Activated CD4-positive, alpha-beta T cell treated with anti-CD3 and anti-CD28 coated beads, Interleukin-2, amount 50 U/mL, for 16 hours (primary cell): ENCODE data around the gene HSDL1.

ENCODE experiments used
- DNase-seq: peaks from one replicate; pipeline ENCODE4 v3.0.0-alpha.2; 2020

Gene HSDL1

DNA sequence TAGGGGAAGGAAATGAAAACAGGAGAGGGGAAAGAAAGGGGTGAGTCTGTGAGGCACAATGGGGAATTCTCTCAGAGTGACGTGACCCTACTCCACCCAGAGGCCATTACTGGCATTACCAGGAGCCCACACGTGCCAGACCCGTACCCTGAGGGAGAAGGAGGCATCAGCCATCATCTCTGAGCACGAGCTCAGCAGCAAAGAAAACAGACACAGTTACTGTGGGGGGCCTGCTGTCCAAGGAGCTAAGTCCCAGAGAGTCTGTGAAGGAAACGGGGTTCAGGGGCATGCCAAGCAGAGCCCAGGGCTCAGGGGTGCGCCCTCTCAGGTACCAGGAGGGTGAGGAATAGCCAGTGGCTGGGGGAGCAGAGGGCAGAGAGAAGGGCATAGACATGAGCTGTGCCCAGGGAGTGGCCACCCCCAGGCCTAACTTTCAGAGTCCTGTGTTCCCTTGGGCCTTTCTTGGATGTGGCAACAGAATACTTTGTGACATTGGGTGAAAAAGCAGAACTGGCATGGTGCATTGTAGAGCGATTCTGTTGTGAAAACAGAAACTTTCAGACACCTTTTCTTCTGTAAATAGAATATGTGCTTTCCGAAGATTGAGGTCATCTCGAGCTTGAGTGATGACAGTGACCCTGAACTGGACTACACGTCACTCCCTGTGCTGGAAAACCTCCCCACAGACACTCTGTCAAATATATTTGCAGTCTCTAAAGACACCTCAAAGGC, 30.5 kb upstream of the HSDL1 start:
- peak; percentile 51 for DNase-seq

DNA sequence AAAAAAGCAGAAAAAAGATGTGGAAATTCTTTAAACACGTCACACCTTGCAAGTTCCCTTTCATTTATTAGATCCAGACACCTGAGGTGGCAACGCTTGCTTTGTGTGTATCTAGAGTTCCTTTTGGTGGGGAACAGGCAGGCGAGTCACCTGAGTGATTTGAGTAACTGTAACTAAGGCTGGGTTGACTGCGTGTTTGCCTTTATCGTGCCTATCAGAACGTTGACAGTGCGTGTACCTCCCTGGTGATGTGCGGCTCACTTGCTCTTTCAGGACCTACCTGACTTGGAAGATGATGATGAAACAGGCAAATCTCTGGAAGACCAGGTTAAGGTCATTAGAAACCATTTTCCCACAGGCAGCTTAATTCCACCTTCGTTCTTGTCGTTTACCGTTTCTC, 29.4 kb upstream of the HSDL1 start:
- no peak for DNase-seq

DNA sequence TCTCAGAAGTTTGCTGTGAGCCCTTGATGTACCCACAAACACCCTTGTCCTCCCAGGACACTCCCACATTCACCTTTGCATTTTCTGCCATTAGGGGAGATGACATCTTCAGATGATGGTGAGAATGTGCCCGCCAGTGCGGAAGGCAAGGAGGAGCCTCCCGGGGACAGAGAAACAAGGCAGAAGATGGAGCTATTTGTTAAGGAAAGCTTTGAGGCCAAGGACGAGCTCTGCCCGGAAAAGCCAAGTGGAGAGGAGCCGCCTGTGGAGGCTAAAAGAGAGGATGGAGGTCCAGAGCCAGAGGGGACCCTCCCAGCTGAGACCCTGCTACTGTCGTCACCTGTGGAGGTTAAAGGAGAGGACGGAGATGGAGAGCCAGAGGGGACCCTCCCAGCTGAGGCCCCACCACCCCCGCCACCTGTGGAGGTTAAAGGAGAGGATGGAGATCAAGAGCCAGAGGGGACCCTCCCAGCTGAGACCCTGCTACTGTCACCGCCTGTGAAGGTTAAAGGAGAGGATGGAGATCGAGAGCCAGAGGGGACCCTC, 24.9 kb upstream of the HSDL1 start:
- no peak for DNase-seq

- DNase-seq, result peak; percentile 83
These were observed 22.1 kb upstream of the HSDL1 start for GRCh38 chr16:84166796-84167695.

DNA sequence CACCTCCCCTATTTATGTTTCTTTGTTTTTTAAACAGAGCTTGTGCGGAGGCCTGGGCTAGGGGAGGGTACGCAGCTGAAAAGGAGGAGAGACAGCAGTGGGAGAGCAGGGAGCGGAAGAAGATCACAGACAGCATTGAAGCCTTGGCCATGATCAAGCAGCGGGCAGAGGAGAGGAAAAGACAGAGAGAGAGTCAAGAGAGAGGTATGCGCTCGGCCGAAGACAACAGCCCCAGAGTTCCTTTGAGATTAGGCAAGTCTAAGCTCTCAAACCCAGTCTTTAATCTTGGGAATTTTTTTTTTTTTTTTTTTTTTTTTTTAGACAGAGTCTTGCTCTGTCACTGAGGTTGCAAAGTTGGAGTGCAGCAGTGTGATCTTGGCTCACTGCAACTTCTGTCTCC, 20.8 kb upstream of the HSDL1 start:
- no peak for DNase-seq

- DNase-seq, result no peak
These were observed 16.8 kb upstream of the HSDL1 start for GRCh38 chr16:84161801-84162200.

- no peak for DNase-seq
These were observed 16.1 kb upstream of the HSDL1 start for GRCh38 chr16:84161037-84161436.

DNA sequence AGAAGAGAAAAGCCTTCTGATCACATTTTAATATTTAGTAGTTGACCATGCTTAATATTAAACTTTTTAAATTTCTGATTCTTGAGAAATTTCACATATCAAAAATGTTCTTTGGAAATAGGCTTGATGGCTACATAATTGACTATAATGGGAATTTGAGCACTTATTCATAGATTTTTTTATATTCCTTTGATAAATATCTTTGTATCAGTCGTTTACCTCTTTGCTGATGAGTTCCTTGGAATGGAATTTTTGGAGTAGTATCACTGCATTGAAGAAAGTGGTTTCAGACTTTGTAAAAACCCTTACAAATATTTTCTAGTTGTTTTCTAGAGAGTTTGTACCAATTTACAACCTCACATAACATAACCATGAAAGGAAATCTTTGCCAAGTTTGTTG, 14.8 kb upstream of the HSDL1 start:
- no peak for DNase-seq

- no peak for DNase-seq
These were observed 14.0 kb upstream of the HSDL1 start for GRCh38 chr16:84159007-84159406.

- no peak for DNase-seq
These were observed 11.4 kb upstream of the HSDL1 start for GRCh38 chr16:84156342-84156784.

GRCh38 chr16:84155771-84156170, 10.8 kb upstream of the HSDL1 start:
- no peak for DNase-seq

- no peak for DNase-seq
These were observed 10.2 kb upstream of the HSDL1 start for GRCh38 chr16:84155226-84155625.

DNA sequence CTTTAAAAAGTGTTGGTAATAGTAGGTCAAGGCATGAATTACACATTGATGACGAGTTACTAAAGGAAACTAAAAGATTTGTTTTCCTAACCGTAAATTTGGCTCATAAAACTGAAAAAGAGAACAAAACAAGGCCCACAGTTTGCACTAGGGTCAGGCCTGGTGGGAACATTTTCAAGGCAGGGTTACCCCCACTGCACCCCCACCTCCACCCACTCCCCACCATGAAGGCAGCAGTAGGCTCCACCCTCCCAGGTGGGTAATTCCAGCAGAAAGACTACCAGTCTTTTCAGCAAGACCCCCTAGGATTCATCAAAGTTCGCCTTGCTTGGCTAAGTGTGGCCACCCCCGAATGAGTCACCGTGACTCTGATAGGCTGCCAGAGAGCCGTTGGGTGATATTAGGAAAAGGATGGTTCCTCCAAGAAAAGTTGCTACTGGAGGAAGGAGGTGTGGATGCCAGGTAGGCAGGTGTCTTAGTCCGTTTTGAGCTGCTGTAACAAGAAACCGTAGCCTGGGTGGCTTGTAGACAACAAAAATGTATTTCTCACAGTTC, 8.8 kb upstream of the HSDL1 start:
- no peak for DNase-seq

DNA sequence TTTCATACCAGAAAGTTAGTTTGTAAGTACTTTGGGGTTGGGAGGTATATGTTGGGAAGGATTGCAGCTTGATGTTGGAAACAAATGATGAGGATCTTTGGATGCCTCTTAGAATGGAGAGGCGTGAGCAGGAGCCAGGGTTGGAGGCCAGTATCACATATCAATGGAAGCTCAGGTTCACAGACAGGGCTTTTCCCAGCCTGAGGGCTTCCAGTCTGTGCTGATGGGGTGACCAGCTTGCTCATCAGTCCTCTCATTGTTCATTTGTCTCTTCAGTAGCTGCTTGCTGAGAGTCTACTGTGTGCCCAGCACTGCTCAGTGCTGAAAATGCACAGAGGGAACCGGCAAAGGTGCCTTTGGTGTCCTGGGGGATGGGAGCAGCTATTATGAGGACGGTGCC, 5.9 kb upstream of the HSDL1 start:
- DNase-seq, result no peak

GRCh38 chr16:84144209-84144858, 643 bp downstream of the HSDL1 start:
- peak; percentile 35 for DNase-seq

- DNase-seq, result peak; percentile 8
These were observed 1.2 kb downstream of the HSDL1 start for GRCh38 chr16:84143784-84144199.

GRCh38 chr16:84143081-84143480, 1.9 kb downstream of the HSDL1 start:
- no peak for DNase-seq

- DNase-seq, result peak; percentile 14
These were observed 3.8 kb downstream of the HSDL1 start for GRCh38 chr16:84141143-84141670.

GRCh38 chr16:84139628-84140258, 5.2 kb downstream of the HSDL1 start:
- DNase-seq, result no peak

DNA sequence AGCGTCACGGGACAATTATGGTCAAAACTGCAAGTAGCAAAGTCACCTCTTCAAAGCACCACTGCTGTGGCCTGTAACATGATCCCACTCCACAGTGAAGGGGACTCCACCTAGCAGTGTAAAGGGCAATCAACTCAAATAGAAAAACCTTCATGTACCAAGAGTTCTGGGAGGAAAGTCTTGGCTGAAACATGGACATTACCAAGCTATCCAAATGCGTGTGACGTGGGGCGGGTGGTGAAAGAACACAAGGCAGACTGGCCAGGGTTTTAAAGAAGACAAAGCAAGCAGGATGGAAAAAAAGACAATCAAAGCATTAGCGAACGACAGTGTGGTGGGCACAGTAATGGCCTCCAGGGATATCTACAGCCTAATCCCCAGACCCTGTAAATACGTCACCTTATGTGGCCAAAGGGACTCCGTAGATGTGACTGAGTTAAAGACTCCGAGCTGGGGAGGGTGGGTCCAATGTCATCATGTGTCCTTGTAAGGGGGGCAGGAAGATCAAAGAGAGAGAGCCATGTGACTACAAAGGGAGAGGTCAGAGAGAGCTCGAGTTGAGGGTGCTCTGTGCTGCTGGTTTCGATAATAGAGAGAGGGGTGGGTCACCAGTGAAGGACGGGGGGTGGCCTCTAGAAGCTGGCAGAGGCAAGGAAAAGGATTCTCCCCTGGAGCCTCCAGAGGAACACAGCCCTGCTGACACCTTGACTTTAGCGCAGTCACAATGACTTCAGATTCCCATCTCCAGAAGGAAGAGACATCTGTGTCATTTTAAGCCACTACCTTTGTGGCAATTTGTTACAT, 6.0 kb downstream of the HSDL1 start:
- DNase-seq, result peak; percentile 49

DNA sequence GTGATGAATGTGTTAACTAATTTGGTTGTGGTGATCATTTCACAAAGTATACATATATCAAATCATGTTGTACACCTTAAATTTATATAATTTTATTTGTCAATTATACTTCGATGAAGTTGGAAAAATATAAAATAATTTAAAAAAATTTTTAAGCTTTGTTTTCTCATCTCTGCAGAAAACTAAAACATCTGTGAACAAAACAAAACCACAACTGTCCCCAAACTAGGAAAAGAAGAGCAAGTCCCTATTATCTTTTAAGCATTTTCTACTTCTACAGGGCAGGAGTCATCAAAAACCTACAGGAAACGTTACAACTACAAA, 6.5 kb downstream of the HSDL1 start:
- no peak for DNase-seq
